DOHH2 (cell line): ENCODE measurements around the gene ZNF8.

Source experiments
- H3F3A ChIP-seq: fragments of 200-600 bp; sonication (generic), shearing (Covaris generic); 2 replicates; pipeline ENCODE4 v1.6.0; 2016; ENCODE audit warnings: antibody characterized with exemption, mild to moderate bottlenecking; ENCODE audit not compliant: control insufficient read depth, insufficient read depth
- H3K27ac ChIP-seq: fragments of 200-600 bp; sonication (generic); 2 replicates; pipeline ENCODE4 v1.5.1; 2014; ENCODE audit warnings: low read depth, mild to moderate bottlenecking, low read length, moderate library complexity
- H3K27me3 ChIP-seq: fragments of 200-600 bp; sonication (generic); 2 replicates; pipeline ENCODE4 v1.6.1; 2014; ENCODE audit warnings: mild to moderate bottlenecking, low read length, mixed read lengths; ENCODE audit not compliant: control insufficient read depth
- H3K36me3 ChIP-seq: fragments of 200-600 bp; sonication (generic); 2 replicates; pipeline ENCODE4 v1.6.1; 2014; ENCODE audit warnings: mild to moderate bottlenecking, low read length, moderate library complexity, mixed read lengths; ENCODE audit not compliant: control insufficient read depth
- H3K4me1 ChIP-seq: fragments of 200-600 bp; sonication (generic); 2 replicates; pipeline ENCODE4 v1.6.1; 2014; ENCODE audit warnings: mild to moderate bottlenecking, low read length, mixed read lengths; ENCODE audit not compliant: control insufficient read depth
- H3K4me2 ChIP-seq: fragments of 200-600 bp; sonication (generic); 2 replicates; pipeline ENCODE4 v1.6.0; 2014; ENCODE audit warnings: mild to moderate bottlenecking, low read length, moderate library complexity
- H3K4me3 ChIP-seq: fragments of 200-600 bp; sonication (generic); 2 replicates; pipeline ENCODE4 v1.5.1; 2014; ENCODE audit warnings: mild to moderate bottlenecking, low read length, mixed read lengths
- H3K79me2 ChIP-seq: fragments of 200-600 bp; sonication (generic); 2 replicates; pipeline ENCODE4 v1.6.1; 2014; ENCODE audit warnings: mild to moderate bottlenecking, low read length, mixed read lengths; ENCODE audit not compliant: control insufficient read depth
- H3K9me2 ChIP-seq: fragments of 200-600 bp; sonication (generic); replicated peaks from 2 replicates; pipeline ENCODE4 v1.6.1; 2014; ENCODE audit warnings: mild to moderate bottlenecking, low read length, mixed read lengths; ENCODE audit not compliant: control insufficient read depth
- H3K9me3 ChIP-seq: fragments of 200-600 bp; sonication (generic); 2 replicates; pipeline ENCODE4 v1.6.1; 2014; ENCODE audit warnings: antibody characterized with exemption, low read length, mixed read lengths; ENCODE audit not compliant: control insufficient read depth, insufficient read depth
- H4K20me1 ChIP-seq: fragments of 200-600 bp; sonication (generic); 2 replicates; pipeline ENCODE4 v1.6.0; 2014; ENCODE audit warnings: low read depth, mild to moderate bottlenecking, antibody characterized with exemption, low read length, moderate library complexity; ENCODE audit not compliant: control insufficient read depth, insufficient read depth
- EZH2phosphoT487 ChIP-seq: fragments of 200-600 bp; sonication (generic); IDR thresholded peaks from 2 replicates; pipeline ENCODE4 v1.6.1; 2017; ENCODE audit warnings: borderline replicate concordance, mild to moderate bottlenecking, antibody characterized with exemption, low read length, moderate library complexity, mixed read lengths
- TF ChIP-seq, protein P1 (sequence below): fragments of 200-600 bp; sonication (generic); IDR thresholded peaks from one replicate; pipeline ENCODE4 v1.5.1; 2014; ENCODE audit warnings: antibody characterized with exemption, mild to moderate bottlenecking, low read depth, low read length; ENCODE audit not compliant: poor library complexity, severe bottlenecking

The ZNF8 gene

DNA sequence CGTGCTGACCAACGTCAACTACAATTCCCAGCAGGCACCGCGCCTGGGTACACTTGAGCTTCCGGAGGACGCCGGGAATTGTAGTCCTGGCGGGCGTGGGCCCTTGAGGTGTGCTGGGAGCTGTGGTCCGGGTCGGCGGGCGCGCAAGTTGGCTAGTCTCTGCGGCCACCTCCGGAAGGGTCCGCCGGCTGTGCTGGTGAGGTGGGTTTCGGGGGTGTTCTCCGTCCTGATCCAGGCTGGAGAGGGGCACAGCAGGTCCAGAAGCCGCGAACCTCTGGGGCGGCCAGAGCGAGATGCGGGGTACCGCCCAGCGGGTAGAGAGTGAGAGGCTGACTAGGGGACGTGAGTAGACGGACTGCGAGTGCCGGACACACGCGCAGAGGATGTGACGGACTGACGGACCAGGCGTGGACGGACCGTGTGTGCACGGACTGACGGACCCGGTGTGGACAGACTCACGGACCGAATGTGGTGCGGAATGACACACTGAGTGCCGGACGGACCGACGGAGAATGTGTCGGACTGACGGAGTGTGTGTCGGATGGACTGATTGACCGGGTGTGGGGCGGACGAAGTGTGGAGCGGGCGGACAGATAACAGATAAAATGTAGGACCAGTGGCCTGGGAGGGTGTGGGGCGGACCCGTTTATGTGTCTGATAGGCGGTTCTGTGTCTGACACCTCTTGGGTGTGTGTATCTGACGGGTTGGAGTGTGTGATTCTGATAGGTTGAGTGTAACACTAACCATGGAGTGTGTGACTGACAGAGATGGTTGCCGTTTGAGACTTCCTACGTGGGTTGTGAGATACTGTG is 48.4 kb downstream of the ZNF8 start, which contains the start of gene ZSCAN22:
ZSCAN22 (plus strand) TSS at position 81 of the 813 bp plus-strand sequence. CDS start 7,809 bp downstream, outside the sequence.
- Histone ChIP-seq H3K79me2 (peaks cover 13% of the 10 kb centered on the region), H3K4me1 (peaks cover 17% of the 10 kb centered on the region), H3K4me3 (peak within 1 kb of the TSS; percentile 95), H3K4me2 (peak within 1 kb of the TSS; percentile 90), H3F3A (no peaks in the 10 kb centered on the region), H4K20me1 (no peaks in the 10 kb centered on the region), H3K9me3 (no peaks in the 10 kb centered on the region), H3K27ac (no peak within 1 kb of the TSS), H3K9me2 (no peaks in the 10 kb centered on the region), H3K27me3 (no peaks in the 10 kb centered on the region), H3K36me3 (peaks cover 5% of the 10 kb centered on the region; the same call in 1 of the 2 replicates)
- TF ChIP-seq, protein P1, sequence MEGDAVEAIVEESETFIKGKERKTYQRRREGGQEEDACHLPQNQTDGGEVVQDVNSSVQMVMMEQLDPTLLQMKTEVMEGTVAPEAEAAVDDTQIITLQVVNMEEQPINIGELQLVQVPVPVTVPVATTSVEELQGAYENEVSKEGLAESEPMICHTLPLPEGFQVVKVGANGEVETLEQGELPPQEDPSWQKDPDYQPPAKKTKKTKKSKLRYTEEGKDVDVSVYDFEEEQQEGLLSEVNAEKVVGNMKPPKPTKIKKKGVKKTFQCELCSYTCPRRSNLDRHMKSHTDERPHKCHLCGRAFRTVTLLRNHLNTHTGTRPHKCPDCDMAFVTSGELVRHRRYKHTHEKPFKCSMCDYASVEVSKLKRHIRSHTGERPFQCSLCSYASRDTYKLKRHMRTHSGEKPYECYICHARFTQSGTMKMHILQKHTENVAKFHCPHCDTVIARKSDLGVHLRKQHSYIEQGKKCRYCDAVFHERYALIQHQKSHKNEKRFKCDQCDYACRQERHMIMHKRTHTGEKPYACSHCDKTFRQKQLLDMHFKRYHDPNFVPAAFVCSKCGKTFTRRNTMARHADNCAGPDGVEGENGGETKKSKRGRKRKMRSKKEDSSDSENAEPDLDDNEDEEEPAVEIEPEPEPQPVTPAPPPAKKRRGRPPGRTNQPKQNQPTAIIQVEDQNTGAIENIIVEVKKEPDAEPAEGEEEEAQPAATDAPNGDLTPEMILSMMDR, result no peak
- TF ChIP-seq EZH2phosphoT487, result no peak

DNA sequence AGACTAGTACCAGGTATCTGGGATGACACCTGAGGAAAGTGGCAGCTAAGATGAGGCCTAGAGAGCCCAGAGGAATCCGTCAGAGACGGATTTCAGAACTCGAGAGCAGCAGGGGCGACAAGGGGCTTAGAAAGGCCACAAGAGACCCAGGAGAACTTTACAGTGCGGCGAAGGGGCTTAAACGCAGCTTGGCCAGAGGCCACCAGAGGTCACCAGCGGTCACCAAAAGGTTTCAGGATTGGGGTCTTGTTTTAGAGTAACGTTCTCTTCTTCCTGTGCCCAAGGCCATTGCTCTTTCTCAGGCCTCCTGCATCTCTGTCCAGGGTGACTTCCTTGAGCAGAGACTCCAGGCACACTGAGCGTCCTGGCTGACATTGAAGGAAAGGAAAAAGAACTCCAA is 50.2 kb downstream of the ZNF8 start:
- Histone ChIP-seq H3K36me3 (peaks cover 5% of the 10 kb centered on the region; the same call in 1 of the 2 replicates), H4K20me1 (no peaks in the 10 kb centered on the region), H3K27me3 (no peaks in the 10 kb centered on the region), H3K9me2 (no peaks in the 10 kb centered on the region), H3K79me2 (peaks cover 13% of the 10 kb centered on the region), H3K27ac (no peak overlapping the region), H3K4me2 (no peak overlapping the region), H3K4me3 (no peak overlapping the region), H3K9me3 (no peaks in the 10 kb centered on the region), H3K4me1 (peaks cover 17% of the 10 kb centered on the region), H3F3A (no peaks in the 10 kb centered on the region)
- no peak for TF ChIP-seq EZH2phosphoT487
- TF ChIP-seq, protein P1, result peak; percentile 53

DNA sequence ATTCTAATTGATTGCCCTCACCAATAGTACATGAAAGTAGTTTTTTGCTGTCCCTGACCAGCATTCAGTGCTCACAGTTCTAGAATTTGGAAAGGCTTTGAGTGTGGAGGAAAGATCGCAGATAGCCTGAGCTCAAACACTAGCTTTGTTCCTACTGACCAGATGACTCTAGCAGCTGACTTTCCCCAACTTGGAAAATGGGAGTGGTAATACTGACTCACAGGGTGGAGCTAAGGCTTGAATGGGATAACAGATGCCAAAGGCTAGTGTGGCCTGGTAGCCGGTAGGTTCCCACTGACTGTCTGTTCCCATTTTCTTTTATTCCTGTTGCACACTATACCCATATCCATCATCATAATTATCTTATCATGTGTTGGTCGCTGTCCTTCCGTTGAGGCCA is 51.7 kb downstream of the ZNF8 start:
- Histone ChIP-seq H3K36me3 (peaks cover 9% of the 10 kb centered on the region; the same call in 1 of the 2 replicates), H3K4me2 (no peak overlapping the region), H3K27ac (no peak overlapping the region), H3K79me2 (peaks cover 13% of the 10 kb centered on the region), H3K9me3 (no peaks in the 10 kb centered on the region), H3F3A (no peaks in the 10 kb centered on the region), H3K27me3 (no peaks in the 10 kb centered on the region), H3K9me2 (no peaks in the 10 kb centered on the region), H3K4me1 (peaks cover 17% of the 10 kb centered on the region), H3K4me3 (no peak overlapping the region), H4K20me1 (no peaks in the 10 kb centered on the region)
- TF ChIP-seq EZH2phosphoT487, result no peak
- TF ChIP-seq, protein P1, result no peak
